Thyroid gland (tissue), 4 donors: ENCODE data around the gene MRPL38. TPM values are rescaled to one million over a fixed set of nuclear protein-coding genes. Genes with fewer than 3 reads are reported as not detected.
"Not testable (repeated sequence)": the region's sequence is repeated elsewhere in the genome, so short reads cannot be mapped to it uniquely, and the experiment has no call there.

Experiments
- DNase-seq, 2 donors: peaks; one replicate each; pipeline ENCODE4 v3.0.0-alpha.2; 2019
- H3K27ac ChIP-seq, 3 donors: fragments of 200-600 bp; sonication (generic); 1 replicate in 2 of 3; 2 replicates in 1 of 3; pipeline ENCODE4 v1.5.1; 2016 to 2019; ENCODE audit warnings: mild to moderate bottlenecking in 1 of 3, moderate library complexity in 1 of 3
- H3K27me3 ChIP-seq: fragments of 200-600 bp; sonication (generic); one replicate; pipeline ENCODE4 v1.5.1; 2019
- H3K36me3 ChIP-seq, 2 donors: fragments of 200-600 bp; sonication (generic); one replicate each; pipeline ENCODE4 v1.5.1; 2016 to 2019
- H3K4me1 ChIP-seq, 2 donors: fragments of 200-600 bp; sonication (generic); one replicate each; pipeline ENCODE4 v1.5.1; 2017 to 2019
- H3K4me3 ChIP-seq, 3 donors: fragments of 200-600 bp; sonication (generic); replicated peaks in 1 of 3; 1 replicate in 2 of 3; 2 replicates in 1 of 3; pipeline ENCODE4 v1.5.1; 2016; ENCODE audit warnings: mild to moderate bottlenecking in 1 of 3
- H3K9me3 ChIP-seq: fragments of 200-600 bp; sonication (generic); one replicate; pipeline ENCODE4 v1.5.1; 2017
- POLR2A ChIP-seq, 2 donors: fragments of 450-650 bp; IDR thresholded peaks; one replicate each; pipeline ENCODE4 v1.6.1; 2017; ENCODE audit warnings: antibody characterized with exemption in 2 of 2, mild to moderate bottlenecking in 2 of 2, moderate library complexity in 1 of 2
- WGBS, 2 donors: methylation state at CpG; one replicate each; pipeline ENCODE4 v1.1.5; 2017; 5-methylcytosine and 5-hydroxymethylcytosine counted together
- intact Hi-C: fragments of 100-400 bp; cut with DNase I; formaldehyde crosslinking; loops from one replicate; pipeline ENCODE4 v1.15.1; 2023
- total RNA-seq, 4 donors: library from RNA; depleted of rRNA; stranded (reverse); fragments of >200 nt; gene quantifications; one replicate each; pipeline ENCODE4 v1.2.3, GENCODE V29; 2016
- TF ChIP-seq, protein P1 (sequence below), 6 experiments: fragments of 200-600 bp in 3 of 6; fragments of 450-650 bp in 3 of 6; sonication (generic) in 3 of 6; IDR thresholded peaks; one replicate each; pipeline ENCODE4 v1.5.1; 2016 to 2019; ENCODE audit warnings: antibody characterized with exemption in 6 of 6, mild to moderate bottlenecking in 2 of 6, inconsistent platforms in 1 of 6, moderate library complexity in 1 of 6

Gene MRPL38
- total RNA-seq, 4 donors from 2014 or later: 34.8 to 60.6 (median 50.3) TPM

DNA sequence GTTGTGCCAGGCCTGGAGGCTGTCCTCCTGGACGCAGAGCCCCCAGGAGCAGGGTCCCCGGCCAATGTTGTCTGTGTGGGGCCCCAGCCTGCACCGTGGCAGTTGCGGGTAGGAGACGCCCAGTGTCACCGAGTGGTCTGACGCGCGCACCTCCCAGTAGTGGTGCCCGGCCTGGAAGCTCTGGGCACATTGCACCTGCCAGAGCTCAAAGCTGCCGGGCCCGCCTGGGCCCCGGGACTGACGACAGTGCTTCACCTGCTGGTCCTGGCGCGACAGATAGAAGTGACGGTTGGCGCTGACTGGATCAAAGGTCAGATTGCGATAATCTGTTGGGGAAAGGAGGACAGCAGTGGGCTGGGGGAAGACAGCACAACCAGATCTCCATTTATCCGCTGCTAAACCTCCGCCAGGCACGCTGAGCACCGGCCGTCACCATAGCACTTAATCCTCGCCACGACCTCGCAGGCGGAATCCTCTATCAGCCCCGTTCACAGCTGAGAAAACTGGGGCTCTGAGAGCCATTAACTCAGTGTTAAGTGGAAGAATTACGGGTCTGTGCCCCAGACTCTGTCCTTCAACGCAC, 13.6 kb downstream of the MRPL38 start:
- Histone ChIP-seq H3K9me3 (no peaks in the 10 kb centered on the region), H3K4me1 (peaks cover 7 to 17% of the 10 kb centered on the region in 2 donors), H3K27ac (no peak overlapping the region), H3K4me3 (no peak overlapping the region), H3K36me3 (peaks cover 8 to 14% of the 10 kb centered on the region in 2 donors), H3K27me3 (no peaks in the 10 kb centered on the region)
- TF ChIP-seq POLR2A (IDR thresholded peaks at IDR 0.05): no peak
- TF ChIP-seq, protein P1, sequence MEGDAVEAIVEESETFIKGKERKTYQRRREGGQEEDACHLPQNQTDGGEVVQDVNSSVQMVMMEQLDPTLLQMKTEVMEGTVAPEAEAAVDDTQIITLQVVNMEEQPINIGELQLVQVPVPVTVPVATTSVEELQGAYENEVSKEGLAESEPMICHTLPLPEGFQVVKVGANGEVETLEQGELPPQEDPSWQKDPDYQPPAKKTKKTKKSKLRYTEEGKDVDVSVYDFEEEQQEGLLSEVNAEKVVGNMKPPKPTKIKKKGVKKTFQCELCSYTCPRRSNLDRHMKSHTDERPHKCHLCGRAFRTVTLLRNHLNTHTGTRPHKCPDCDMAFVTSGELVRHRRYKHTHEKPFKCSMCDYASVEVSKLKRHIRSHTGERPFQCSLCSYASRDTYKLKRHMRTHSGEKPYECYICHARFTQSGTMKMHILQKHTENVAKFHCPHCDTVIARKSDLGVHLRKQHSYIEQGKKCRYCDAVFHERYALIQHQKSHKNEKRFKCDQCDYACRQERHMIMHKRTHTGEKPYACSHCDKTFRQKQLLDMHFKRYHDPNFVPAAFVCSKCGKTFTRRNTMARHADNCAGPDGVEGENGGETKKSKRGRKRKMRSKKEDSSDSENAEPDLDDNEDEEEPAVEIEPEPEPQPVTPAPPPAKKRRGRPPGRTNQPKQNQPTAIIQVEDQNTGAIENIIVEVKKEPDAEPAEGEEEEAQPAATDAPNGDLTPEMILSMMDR (IDR thresholded peaks at IDR 0.05): no peak
- intact Hi-C loops: no loop called here
- 90 to 92% methylated on average over 17 to 18 of the region's 31 CpGs for WGBS, 2 donors
- DNase-seq: no peak

DNA sequence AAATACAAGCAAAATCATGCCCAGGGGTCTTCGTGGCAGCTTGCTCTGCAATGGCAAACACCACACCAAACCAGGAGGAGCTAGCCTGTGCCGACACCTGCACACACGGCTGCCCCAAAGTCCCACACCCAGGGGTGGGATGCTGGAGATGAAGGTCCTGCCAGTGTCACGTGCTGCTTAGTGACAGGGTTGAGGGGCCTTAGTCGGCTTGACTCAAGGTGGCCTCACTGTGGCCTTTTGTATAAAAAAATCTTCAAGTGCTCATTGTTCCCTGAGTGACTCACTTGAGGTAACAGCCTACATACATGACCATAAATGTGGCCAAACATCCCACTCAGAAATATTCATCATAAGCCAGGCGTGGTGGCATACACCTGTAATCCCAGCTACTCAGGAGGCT, 15.2 kb downstream of the MRPL38 start:
- Histone ChIP-seq H3K4me3 (no peak overlapping the region), H3K4me1 (peaks cover 0 to 4% of the 10 kb centered on the region in 2 donors), H3K27ac (no peak overlapping the region), H3K27me3 (no peaks in the 10 kb centered on the region), H3K36me3 (peaks cover 8 to 14% of the 10 kb centered on the region in 2 donors), H3K9me3 (no peaks in the 10 kb centered on the region)
- TF ChIP-seq POLR2A (IDR thresholded peaks at IDR 0.05): no peak
- TF ChIP-seq, protein P1 (IDR thresholded peaks at IDR 0.05): no peak
- intact Hi-C loops: no loop called here
- no peak for DNase-seq
- 70% methylated on average over 3 to 5 of the region's 6 CpGs for WGBS, 2 donors

DNA sequence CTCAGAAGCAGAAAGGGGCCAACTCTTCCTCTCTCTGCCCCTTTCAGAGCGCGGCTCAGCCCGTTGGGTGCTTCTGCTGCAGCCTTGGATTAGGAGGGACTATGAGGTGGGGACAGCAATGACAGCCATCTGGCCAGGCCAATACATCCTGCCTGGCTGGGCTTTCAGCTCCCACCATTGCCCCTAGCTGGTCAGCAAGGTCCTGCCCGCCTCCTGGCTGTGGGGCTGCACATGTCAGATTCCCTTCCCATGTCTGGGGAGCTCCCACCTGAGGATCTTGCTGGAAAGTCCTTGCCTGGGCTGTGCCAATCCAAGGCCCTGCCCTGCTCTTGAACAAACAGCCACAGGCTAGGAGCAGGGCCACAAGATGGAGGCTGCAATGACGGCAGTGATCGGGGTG, 16.2 kb downstream of the MRPL38 start:
- peaks cover 8 to 14% of the 10 kb centered on the region in 2 donors for H3K36me3 ChIP-seq
- no peak for TF ChIP-seq POLR2A (IDR thresholded peaks at IDR 0.05)
- TF ChIP-seq, protein P1 (IDR thresholded peaks at IDR 0.05): no peak
- DNase-seq: no peak
- WGBS, 2 donors: 89 to 92% methylated on average over 6 of the region's 6 CpGs
- H3K27me3 ChIP-seq: no peaks in the 10 kb centered on the region
- no peaks in the 10 kb centered on the region for H3K4me1 ChIP-seq
- intact Hi-C loops: no loop called here
- no peak overlapping the region for H3K27ac ChIP-seq
- no peak overlapping the region for H3K4me3 ChIP-seq
- H3K9me3 ChIP-seq: no peaks in the 10 kb centered on the region

DNA sequence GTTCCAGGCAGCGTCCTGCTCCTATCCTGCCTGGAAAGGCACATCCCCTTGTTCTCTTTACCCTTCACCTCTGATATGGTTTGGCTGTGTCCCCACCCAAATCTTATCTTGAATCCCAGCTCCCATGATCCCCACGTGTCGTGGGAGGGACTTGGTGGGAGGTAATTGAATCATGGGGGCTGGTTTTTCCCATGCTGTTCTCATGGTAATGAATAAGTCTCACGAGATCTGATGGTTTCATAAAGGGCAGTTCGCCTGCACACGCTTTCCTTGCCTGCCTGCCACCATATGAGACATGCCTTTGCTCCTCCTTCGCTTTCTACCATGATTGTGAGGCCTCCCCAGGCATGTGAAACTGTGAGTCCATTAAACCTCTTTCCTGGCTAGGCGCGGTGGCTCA, 18.8 kb downstream of the MRPL38 start:
- DNase-seq, H3K9me3 ChIP-seq, H3K36me3 ChIP-seq, H3K4me1 ChIP-seq, H3K27me3 ChIP-seq, H3K4me3 ChIP-seq, H3K27ac ChIP-seq, intact Hi-C loops: not testable (repeated sequence)
- 91 to 95% methylated on average over 9 of the region's 9 CpGs for WGBS, 2 donors

DNA sequence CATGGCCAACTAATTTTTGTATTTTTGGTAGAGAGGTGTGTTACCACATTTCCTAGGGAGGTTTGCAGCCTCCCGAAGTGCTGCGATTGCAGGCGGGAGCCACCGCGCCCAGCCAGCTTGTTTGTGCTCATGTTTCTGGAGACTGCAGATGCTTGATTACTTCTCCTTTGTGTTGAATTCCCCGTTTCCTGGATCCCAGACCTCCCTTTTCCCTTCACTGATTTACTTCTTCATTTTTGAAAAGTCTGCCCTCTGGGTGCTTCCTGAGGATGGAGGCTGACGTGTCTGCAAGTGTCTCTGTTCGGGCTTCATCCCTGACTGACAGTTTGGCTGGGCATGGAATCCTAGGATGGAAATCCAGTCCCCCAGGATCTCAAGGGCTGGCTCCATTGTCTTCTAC, 19.3 kb downstream of the MRPL38 start:
- no peaks in the 10 kb centered on the region for H3K27me3 ChIP-seq
- H3K36me3 ChIP-seq: peaks cover 0 to 3% of the 10 kb centered on the region in 2 donors
- H3K4me3 ChIP-seq: no peak overlapping the region
- intact Hi-C loops: no loop called here
- no peak overlapping the region for H3K27ac ChIP-seq
- DNase-seq: no peak
- TF ChIP-seq, protein P1 (IDR thresholded peaks at IDR 0.05): no peak
- no peak for TF ChIP-seq POLR2A (IDR thresholded peaks at IDR 0.05)
- 84 to 88% methylated on average over 8 of the region's 8 CpGs for WGBS, 2 donors
- no peaks in the 10 kb centered on the region for H3K9me3 ChIP-seq
- no peaks in the 10 kb centered on the region for H3K4me1 ChIP-seq
